Keratinocyte (primary cell): ENCODE data around the gene TNNT2. TPM values are rescaled to one million over a fixed set of nuclear protein-coding genes. Genes with fewer than 3 reads are reported as not detected.

ENCODE experiments used
- DNase-seq: peaks from one replicate; pipeline ENCODE4 v3.0.0-alpha.2; 2011; ENCODE audit warnings: low read depth, missing footprints, low spot score
- FAIRE-seq: peaks from 2 replicates; lab custom pipeline; 2011; peaks lifted over from hg19 to GRCh38; lab: Jason Lieb, UNC
- H2AFZ ChIP-seq: 2 replicates; pipeline ENCODE4 v1.6.0; 2012; ENCODE audit warnings: low read length, control low read depth, inconsistent platforms; ENCODE audit not compliant: control insufficient read depth
- H3K27ac ChIP-seq: 2 replicates; pipeline ENCODE4 v1.5.1; 2011; ENCODE audit warnings: low read length; ENCODE audit not compliant: control insufficient read depth, insufficient read depth
- H3K27me3 ChIP-seq: 3 replicates; pipeline ENCODE4 v1.6.0; 2011; ENCODE audit warnings: low read length; ENCODE audit not compliant: control insufficient read depth, insufficient read depth; ENCODE audit errors: extremely low read depth
- H3K36me3 ChIP-seq, 2 experiments: 2 replicates in 1 of 2; 3 replicates in 1 of 2; pipeline ENCODE4 v1.5.1; 2011; ENCODE audit warnings: low read length in 2 of 2, mild to moderate bottlenecking in 1 of 2; ENCODE audit not compliant: control insufficient read depth in 2 of 2, insufficient read depth in 2 of 2; ENCODE audit errors: extremely low read depth in 1 of 2
- H3K4me1 ChIP-seq: 3 replicates; pipeline ENCODE4 v1.5.1; 2011; ENCODE audit warnings: low read length; ENCODE audit not compliant: control insufficient read depth, insufficient read depth; ENCODE audit errors: extremely low read depth
- H3K4me2 ChIP-seq: 3 replicates; pipeline ENCODE4 v1.6.0; 2011; ENCODE audit warnings: low read depth, low read length; ENCODE audit not compliant: control insufficient read depth, insufficient read depth; ENCODE audit errors: extremely low read depth
- H3K4me3 ChIP-seq, 3 experiments: fragments of 200-600 bp in 1 of 3; sonication (generic) in 1 of 3; 2 replicates in 2 of 3; 3 replicates in 1 of 3; pipeline ENCODE4 v1.5.1; 2011 to 2016; ENCODE audit warnings: low read length in 3 of 3, mild to moderate bottlenecking in 3 of 3, control low read depth in 2 of 3, inconsistent platforms in 1 of 3, low read depth in 1 of 3, mixed read lengths in 1 of 3, mixed run types in 1 of 3, moderate library complexity in 1 of 3; ENCODE audit not compliant: control insufficient read depth in 2 of 3, insufficient read depth in 2 of 3; ENCODE audit errors: extremely low read depth in 1 of 3
- H3K79me2 ChIP-seq: 2 replicates; pipeline ENCODE4 v1.6.0; 2012; ENCODE audit warnings: low read length; ENCODE audit not compliant: control insufficient read depth, insufficient read depth
- H3K9ac ChIP-seq: 3 replicates; pipeline ENCODE4 v1.6.0; 2011; ENCODE audit warnings: low read length; ENCODE audit not compliant: control insufficient read depth, insufficient read depth; ENCODE audit errors: extremely low read depth
- H3K9me1 ChIP-seq: 3 replicates; pipeline ENCODE4 v1.6.0; 2011; ENCODE audit warnings: low read length; ENCODE audit not compliant: control insufficient read depth, insufficient read depth; ENCODE audit errors: extremely low read depth
- H3K9me3 ChIP-seq: 2 replicates; pipeline ENCODE4 v1.5.1; 2012; ENCODE audit warnings: low read depth, low read length; ENCODE audit not compliant: control insufficient read depth
- H4K20me1 ChIP-seq: 3 replicates; pipeline ENCODE4 v1.6.0; 2011; ENCODE audit warnings: low read length; ENCODE audit not compliant: control insufficient read depth, insufficient read depth; ENCODE audit errors: extremely low read depth
- EZH2 ChIP-seq: IDR thresholded peaks from one replicate; pipeline ENCODE4 v1.6.1; 2012; ENCODE audit warnings: inconsistent platforms, mild to moderate bottlenecking, low read length, moderate library complexity
- dilution Hi-C: fragments of 300-500 bp; cut with MboI; formaldehyde crosslinking; loops from one replicate; pipeline ENCODE4 v1.7.0; 2020; ENCODE audit warnings: low sequenced_read_pairs; ENCODE audit not compliant: extremely low pct_ligation_motif_present
- polyA plus RNA-seq, 5 experiments: library from polyadenylated mRNA; depleted of rRNA in 3 of 5; stranded (reverse) in 3 of 5; stranded (forward) in 1 of 5; unstranded in 1 of 5; fragments of >200 nt; gene quantifications; 1 replicate in 1 of 5; 2 replicates in 3 of 5; 3 replicates in 1 of 5; pipeline versions ENCODE4 v1.2.1 to v1.2.3, GENCODE V29; 2011 to 2012; ENCODE audit warnings: missing spikeins in 2 of 5, low read depth in 1 of 5, low replicate concordance in 1 of 5
- TF ChIP-seq, protein P1 (sequence below), 3 experiments: IDR thresholded peaks in 1 of 3; conservative IDR thresholded peaks in 1 of 3; optimal IDR thresholded peaks in 1 of 3; 2 replicates in 2 of 3; 3 replicates in 1 of 3; pipeline versions ENCODE3 to v1.5.1; 2011; ENCODE audit warnings: low read length in 3 of 3, mild to moderate bottlenecking in 3 of 3, moderate library complexity in 2 of 3, control low read depth in 1 of 3, inconsistent platforms in 1 of 3; ENCODE audit not compliant: insufficient read depth in 2 of 3; ENCODE audit errors: extremely low read depth in 1 of 3

The TNNT2 gene
- polyA plus RNA-seq, 1 donor (not counting 4 experiments of a cell fraction or from before 2014, with no cell fraction given) = 1.4 TPM

DNA sequence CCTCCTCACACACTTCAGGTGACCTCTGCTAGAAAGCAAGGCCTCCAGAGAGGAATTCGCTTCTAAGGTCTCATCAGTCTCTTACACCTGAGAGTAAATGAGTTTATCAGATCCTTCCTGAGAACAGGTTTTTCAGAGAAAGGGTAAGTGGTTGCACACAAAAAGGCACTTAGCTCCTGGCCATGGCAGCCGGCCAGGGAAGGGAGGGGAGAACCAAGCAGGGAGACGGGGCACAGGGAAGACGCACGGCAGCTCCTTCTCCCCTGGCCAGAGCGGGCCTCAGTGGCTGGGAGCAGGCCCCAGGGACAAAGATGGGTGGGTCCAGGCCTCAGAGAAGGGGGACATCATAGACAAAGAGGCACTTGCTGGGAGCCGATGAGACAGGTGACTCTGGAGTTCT lies 3.6 kb upstream of the TNNT2 start:
- peaks cover 25% of the 10 kb centered on the region for H3K4me1 ChIP-seq
- no peaks in the 10 kb centered on the region for H3K9me1 ChIP-seq
- TF ChIP-seq, protein P1, sequence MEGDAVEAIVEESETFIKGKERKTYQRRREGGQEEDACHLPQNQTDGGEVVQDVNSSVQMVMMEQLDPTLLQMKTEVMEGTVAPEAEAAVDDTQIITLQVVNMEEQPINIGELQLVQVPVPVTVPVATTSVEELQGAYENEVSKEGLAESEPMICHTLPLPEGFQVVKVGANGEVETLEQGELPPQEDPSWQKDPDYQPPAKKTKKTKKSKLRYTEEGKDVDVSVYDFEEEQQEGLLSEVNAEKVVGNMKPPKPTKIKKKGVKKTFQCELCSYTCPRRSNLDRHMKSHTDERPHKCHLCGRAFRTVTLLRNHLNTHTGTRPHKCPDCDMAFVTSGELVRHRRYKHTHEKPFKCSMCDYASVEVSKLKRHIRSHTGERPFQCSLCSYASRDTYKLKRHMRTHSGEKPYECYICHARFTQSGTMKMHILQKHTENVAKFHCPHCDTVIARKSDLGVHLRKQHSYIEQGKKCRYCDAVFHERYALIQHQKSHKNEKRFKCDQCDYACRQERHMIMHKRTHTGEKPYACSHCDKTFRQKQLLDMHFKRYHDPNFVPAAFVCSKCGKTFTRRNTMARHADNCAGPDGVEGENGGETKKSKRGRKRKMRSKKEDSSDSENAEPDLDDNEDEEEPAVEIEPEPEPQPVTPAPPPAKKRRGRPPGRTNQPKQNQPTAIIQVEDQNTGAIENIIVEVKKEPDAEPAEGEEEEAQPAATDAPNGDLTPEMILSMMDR (optimal IDR thresholded peaks at IDR 0.05 in 1 of 3, IDR thresholded peaks at IDR 0.05 in 1 of 3, conservative IDR thresholded peaks at IDR 0.05 in 1 of 3; ENCODE audit: extremely low read depth in 1 of 3, insufficient read depth in 2 of 3, low read length in 3 of 3) = no peak
- no peak for TF ChIP-seq EZH2
- no peaks in the 10 kb centered on the region for H3K79me2 ChIP-seq
- H3K9me3 ChIP-seq = no peaks in the 10 kb centered on the region
- dilution Hi-C loops = no loop called here
- no peak overlapping the region for H3K9ac ChIP-seq
- H3K27me3 ChIP-seq = peaks cover 4% of the 10 kb centered on the region
- H3K4me3 ChIP-seq = no peak overlapping the region
- no peak overlapping the region for H3K27ac ChIP-seq
- H4K20me1 ChIP-seq = peaks cover 20% of the 10 kb centered on the region
- H3K4me2 ChIP-seq = no peak overlapping the region
- H3K36me3 ChIP-seq = peaks cover 30 to 42% of the 10 kb centered on the region in 2 experiments
- no peak for FAIRE-seq
- no peak overlapping the region for H2AFZ ChIP-seq
- DNase-seq = no peak

DNA sequence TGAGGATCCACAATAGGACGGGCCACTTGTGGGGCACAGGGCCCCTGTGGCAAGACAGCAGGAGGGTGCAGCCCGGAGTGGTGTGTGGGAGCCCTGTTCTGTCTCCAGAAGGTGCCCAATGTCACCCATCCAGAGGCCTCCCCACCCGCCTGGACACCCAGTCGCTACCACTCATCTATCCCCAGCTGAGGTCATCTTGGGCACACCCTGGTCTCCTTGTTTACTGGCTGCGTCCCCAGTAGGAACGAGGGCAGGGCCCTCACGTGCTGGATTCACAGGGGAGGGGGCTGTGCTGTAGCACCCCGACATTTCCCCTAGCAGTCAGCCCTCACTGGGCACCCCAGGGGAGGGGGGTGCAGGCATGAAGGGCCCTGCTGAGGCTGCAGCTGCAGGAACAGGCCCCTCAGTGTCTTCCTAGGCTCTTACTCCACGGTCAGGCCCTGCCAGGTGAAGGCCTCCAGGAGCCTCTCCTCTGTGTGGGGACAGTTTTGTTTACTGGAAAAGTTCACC lies 2.3 kb upstream of the TNNT2 start:
- dilution Hi-C loops = no loop called here
- FAIRE-seq = no peak

More for the DNA sequence above, 2.3 kb upstream of the TNNT2 start:
- Histone ChIP-seq H3K9ac (no peak overlapping the region), H3K36me3 (peaks cover 22 to 32% of the 10 kb centered on the region in 2 experiments), H3K9me1 (no peaks in the 10 kb centered on the region), H3K79me2 (no peaks in the 10 kb centered on the region), H3K27ac (no peak overlapping the region), H2AFZ (no peak overlapping the region), H3K9me3 (no peaks in the 10 kb centered on the region), H3K4me3 (no peak overlapping the region), H3K27me3 (peaks cover 18% of the 10 kb centered on the region), H3K4me1 (peaks cover 14% of the 10 kb centered on the region), H4K20me1 (peaks cover 9% of the 10 kb centered on the region), H3K4me2 (no peak overlapping the region)
- DNase-seq = no peak
- no peak for TF ChIP-seq EZH2
- TF ChIP-seq, protein P1 (optimal IDR thresholded peaks at IDR 0.05 in 1 of 3, IDR thresholded peaks at IDR 0.05 in 1 of 3, conservative IDR thresholded peaks at IDR 0.05 in 1 of 3; ENCODE audit: extremely low read depth in 1 of 3, insufficient read depth in 2 of 3, low read length in 3 of 3) = no peak
